ENCODE data around the gene WDR93.

DNA sequence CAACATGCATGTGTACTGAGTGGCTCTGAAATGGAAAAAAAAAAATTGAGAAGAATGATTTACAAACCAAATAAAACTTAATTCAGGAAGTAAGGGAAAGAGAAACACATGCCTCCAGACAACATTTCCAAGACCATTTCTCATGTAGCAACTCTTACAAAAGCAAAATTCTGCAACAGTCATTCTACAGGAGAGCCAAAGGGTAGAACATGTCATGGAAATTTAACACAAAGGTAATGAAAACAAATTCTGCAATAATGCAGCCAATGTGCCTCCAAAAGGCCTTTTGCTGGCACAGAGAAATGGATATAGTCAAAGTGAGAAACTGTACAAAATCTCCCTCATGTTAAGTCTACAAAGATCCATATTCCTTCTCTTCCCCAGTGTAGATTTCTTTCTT lies 4.1 kb upstream of the WDR93 start:
- TF ChIP-seq, protein P1, sequence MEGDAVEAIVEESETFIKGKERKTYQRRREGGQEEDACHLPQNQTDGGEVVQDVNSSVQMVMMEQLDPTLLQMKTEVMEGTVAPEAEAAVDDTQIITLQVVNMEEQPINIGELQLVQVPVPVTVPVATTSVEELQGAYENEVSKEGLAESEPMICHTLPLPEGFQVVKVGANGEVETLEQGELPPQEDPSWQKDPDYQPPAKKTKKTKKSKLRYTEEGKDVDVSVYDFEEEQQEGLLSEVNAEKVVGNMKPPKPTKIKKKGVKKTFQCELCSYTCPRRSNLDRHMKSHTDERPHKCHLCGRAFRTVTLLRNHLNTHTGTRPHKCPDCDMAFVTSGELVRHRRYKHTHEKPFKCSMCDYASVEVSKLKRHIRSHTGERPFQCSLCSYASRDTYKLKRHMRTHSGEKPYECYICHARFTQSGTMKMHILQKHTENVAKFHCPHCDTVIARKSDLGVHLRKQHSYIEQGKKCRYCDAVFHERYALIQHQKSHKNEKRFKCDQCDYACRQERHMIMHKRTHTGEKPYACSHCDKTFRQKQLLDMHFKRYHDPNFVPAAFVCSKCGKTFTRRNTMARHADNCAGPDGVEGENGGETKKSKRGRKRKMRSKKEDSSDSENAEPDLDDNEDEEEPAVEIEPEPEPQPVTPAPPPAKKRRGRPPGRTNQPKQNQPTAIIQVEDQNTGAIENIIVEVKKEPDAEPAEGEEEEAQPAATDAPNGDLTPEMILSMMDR (IDR thresholded peaks at IDR 0.05): no peak
- peak in 1 of 2 donors; percentile 45 for TF ChIP-seq EP300 (IDR thresholded peaks at IDR 0.05)
